GM23248 (cell line): ENCODE data around the gene RAB12.

Experiments
- EZH2 ChIP-seq: fragments of 200-600 bp; sonication (generic); IDR thresholded peaks from 2 replicates; pipeline ENCODE4 v1.6.1; 2018; ENCODE audit warnings: antibody characterized with exemption, mild to moderate bottlenecking; ENCODE audit not compliant: insufficient read depth, poor library complexity, severe bottlenecking
- EZH2phosphoT487 ChIP-seq: fragments of 200-600 bp; sonication (generic); IDR thresholded peaks from 2 replicates; pipeline ENCODE4 v1.6.1; 2018; ENCODE audit warnings: antibody characterized with exemption, moderate library complexity, mild to moderate bottlenecking, low read depth; ENCODE audit not compliant: insufficient read depth

DNA sequence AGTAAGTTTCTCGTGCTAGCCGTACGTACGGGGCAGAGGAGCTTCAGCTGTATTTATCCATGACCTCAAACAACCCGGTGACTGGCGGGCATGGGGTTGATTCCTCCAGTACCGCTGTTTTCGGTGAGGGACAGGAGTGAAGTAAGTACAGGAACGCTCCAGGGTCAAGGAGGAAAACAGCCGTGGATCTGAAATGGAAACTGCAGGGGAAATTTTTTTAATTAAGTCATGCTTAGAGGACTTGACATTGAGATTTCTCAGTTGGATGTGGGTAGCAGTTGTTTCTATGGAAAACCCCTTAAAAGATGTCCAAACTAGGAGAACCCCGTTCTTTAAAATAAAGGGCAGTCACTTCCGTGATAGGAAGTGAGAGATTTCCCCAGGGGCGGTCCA lies 1.2 kb downstream of the RAB12 start:
- TF ChIP-seq EZH2: no peak
- no peak for TF ChIP-seq EZH2phosphoT487
